Gastroesophageal sphincter (tissue), 4 donors: ENCODE results near the gene SCYGR8. TPM values are rescaled to one million over a fixed set of nuclear protein-coding genes. Genes with fewer than 3 reads are reported as not detected.

Source experiments
- ATAC-seq: fragments of 150-250 bp; one replicate; pipeline ENCODE4 v1.9.1; 2016; ENCODE audit warnings: mild to moderate bottlenecking, moderate library complexity
- H3K27ac ChIP-seq, 4 donors: fragments of 200-600 bp; sonication (generic) in 3 of 4; 1 replicate in 3 of 4; 2 replicates in 1 of 4; pipeline ENCODE4 v1.5.1; 2016 to 2019
- H3K27me3 ChIP-seq: fragments of 200-600 bp; sonication (generic); one replicate; pipeline ENCODE4 v1.5.1; 2019
- H3K36me3 ChIP-seq, 2 donors: fragments of 200-600 bp; sonication (generic); one replicate each; pipeline ENCODE4 v1.5.1; 2019; ENCODE audit warnings: control low read depth in 1 of 2
- H3K4me1 ChIP-seq, 3 donors: fragments of 200-600 bp; sonication (generic); 1 replicate in 2 of 3; 2 replicates in 1 of 3; pipeline ENCODE4 v1.5.1; 2016 to 2019; ENCODE audit warnings: control low read depth in 2 of 3
- H3K4me3 ChIP-seq, 2 donors: fragments of 200-600 bp; sonication (generic); one replicate each; pipeline ENCODE4 v1.5.1; 2019; ENCODE audit warnings: mild to moderate bottlenecking in 1 of 2, moderate library complexity in 1 of 2
- H3K9me3 ChIP-seq, 3 donors: fragments of 200-600 bp; sonication (generic); one replicate each; pipeline ENCODE4 v1.5.1; 2017 to 2019; ENCODE audit warnings: control low read depth in 2 of 3
- CTCF ChIP-seq, 4 experiments: fragments of 200-600 bp in 2 of 4; fragments of 450-650 bp in 2 of 4; sonication (generic) in 1 of 4; IDR thresholded peaks; one replicate each; pipeline ENCODE4 v1.5.1; 2017 to 2019; ENCODE audit warnings: antibody characterized with exemption in 4 of 4, mild to moderate bottlenecking in 2 of 4, moderate library complexity in 2 of 4
- EP300 ChIP-seq: sonication (generic); formaldehyde crosslinking; IDR thresholded peaks from one replicate; pipeline ENCODE4 v1.6.1; 2017; ENCODE audit warnings: antibody characterized with exemption, mild to moderate bottlenecking
- POLR2A ChIP-seq, 2 donors: fragments of 450-650 bp; IDR thresholded peaks; one replicate each; pipeline ENCODE4 v1.6.1; 2017; ENCODE audit warnings: antibody characterized with exemption in 2 of 2, mild to moderate bottlenecking in 2 of 2, moderate library complexity in 1 of 2
- POLR2AphosphoS5 ChIP-seq: sonication (generic); formaldehyde crosslinking; IDR thresholded peaks from one replicate; pipeline ENCODE4 v1.6.1; 2017; ENCODE audit warnings: antibody characterized with exemption
- WGBS, 2 donors: methylation state at CpG; one replicate each; pipeline ENCODE4 v1.1.5; 2018; ENCODE audit warnings: low coverage in 1 of 2; 5-methylcytosine and 5-hydroxymethylcytosine counted together
- total RNA-seq, 4 donors: library from RNA; depleted of rRNA; stranded (reverse); fragments of >200 nt; gene quantifications; one replicate each; pipeline ENCODE4 v1.1.0, GENCODE V29; 2016

SCYGR8 gene
- total RNA-seq, 4 donors from 2014 or later: not detected

- WGBS, 2 donors: 67 to 100% methylated on average over 3 to 6 of the region's 8 CpGs
- Histone ChIP-seq H3K9me3 (no peaks in the 10 kb centered on the region), H3K27me3 (peaks cover 11% of the 10 kb centered on the region), H3K27ac (no peak overlapping the region), H3K36me3 (no peaks in the 10 kb centered on the region), H3K4me1 (no peaks in the 10 kb centered on the region), H3K4me3 (no peak overlapping the region)
- TF ChIP-seq EP300 (no peak), POLR2AphosphoS5 (no peak), CTCF (IDR thresholded peaks at IDR 0.05) (no peak), POLR2A (IDR thresholded peaks at IDR 0.05) (no peak)
- ATAC-seq: no peak
Observed at GRCh38 chr2:227781841-227782240, 36.1 kb downstream of the SCYGR8 start.

GRCh38 chr2:227782804-227783203 is 37.1 kb downstream of the SCYGR8 start:
- H3K9me3 ChIP-seq: no peaks in the 10 kb centered on the region
- no peaks in the 10 kb centered on the region for H3K4me1 ChIP-seq
- 82 to 95% methylated on average over 2 to 5 of the region's 5 CpGs for WGBS, 2 donors
- H3K4me3 ChIP-seq: no peak overlapping the region
- no peak for ATAC-seq
- no peak for TF ChIP-seq CTCF (IDR thresholded peaks at IDR 0.05)
- TF ChIP-seq EP300: no peak
- TF ChIP-seq POLR2A (IDR thresholded peaks at IDR 0.05): no peak
- TF ChIP-seq POLR2AphosphoS5: no peak
- no peak overlapping the region for H3K27ac ChIP-seq
- no peaks in the 10 kb centered on the region for H3K36me3 ChIP-seq
- peaks cover 11% of the 10 kb centered on the region for H3K27me3 ChIP-seq

DNA sequence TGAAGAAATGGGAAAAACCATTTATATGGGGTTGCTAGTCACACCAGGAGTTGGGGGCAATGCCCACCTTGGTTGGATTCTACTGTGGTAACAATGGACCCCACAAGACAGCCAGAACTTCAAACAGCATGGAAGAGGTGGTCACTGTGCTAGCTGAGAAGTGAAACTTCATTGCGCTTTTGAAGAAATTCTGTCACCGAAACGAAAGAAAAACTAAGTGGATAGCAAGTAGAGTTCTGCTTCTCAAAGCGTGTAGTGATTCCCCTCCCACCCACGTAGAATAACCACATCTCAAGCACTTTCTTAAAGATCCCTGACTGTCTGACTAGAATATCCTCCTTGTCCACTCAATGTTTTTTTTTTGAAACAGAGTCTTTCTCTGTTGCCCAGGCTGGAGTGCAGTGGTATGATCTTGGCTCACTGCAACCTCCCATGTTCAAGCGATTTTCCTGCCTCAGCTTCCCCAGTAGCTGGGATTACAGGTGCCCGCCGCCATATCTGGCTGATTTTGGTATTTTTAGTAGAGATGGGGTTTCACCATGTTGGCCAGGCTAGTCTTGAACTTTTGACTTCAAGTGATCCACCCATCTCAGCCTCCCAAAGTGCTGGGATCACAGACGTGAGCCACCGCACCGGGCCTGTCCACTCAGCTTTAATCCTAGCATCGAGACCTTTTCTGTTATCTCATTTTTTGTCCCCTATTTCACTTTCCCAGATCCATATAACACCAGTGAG is 37.9 kb downstream of the SCYGR8 start:
- Histone ChIP-seq H3K27me3 (peaks cover 11% of the 10 kb centered on the region), H3K27ac (no peak overlapping the region), H3K36me3 (no peaks in the 10 kb centered on the region), H3K4me3 (peak overlapping the region in 1 of 2 donors; percentile 18), H3K9me3 (no peaks in the 10 kb centered on the region), H3K4me1 (no peaks in the 10 kb centered on the region)
- WGBS, 2 donors: 77 to 80% methylated on average over 10 to 12 of the region's 12 CpGs
- TF ChIP-seq EP300 (no peak), CTCF (IDR thresholded peaks at IDR 0.05) (no peak), POLR2AphosphoS5 (no peak), POLR2A (IDR thresholded peaks at IDR 0.05) (no peak)
- no peak for ATAC-seq

GRCh38 chr2:227785293-227785692 is 39.6 kb downstream of the SCYGR8 start:
- Histone ChIP-seq H3K9me3 (no peaks in the 10 kb centered on the region), H3K27me3 (peaks cover 11% of the 10 kb centered on the region), H3K4me3 (no peak overlapping the region), H3K36me3 (no peaks in the 10 kb centered on the region), H3K27ac (no peak overlapping the region), H3K4me1 (no peaks in the 10 kb centered on the region)
- no peak for ATAC-seq
- TF ChIP-seq POLR2AphosphoS5 (no peak), POLR2A (IDR thresholded peaks at IDR 0.05) (no peak), EP300 (no peak), CTCF (IDR thresholded peaks at IDR 0.05) (no peak)
- 42 to 50% methylated on average over 1 of the region's 1 CpG for WGBS, 2 donors

GRCh38 chr2:227788561-227789018 is 42.9 kb downstream of the SCYGR8 start:
- Histone ChIP-seq H3K4me3 (no peak overlapping the region), H3K9me3 (no peaks in the 10 kb centered on the region), H3K36me3 (no peaks in the 10 kb centered on the region), H3K27ac (no peak overlapping the region), H3K27me3 (no peaks in the 10 kb centered on the region), H3K4me1 (no peaks in the 10 kb centered on the region)
- WGBS, 2 donors: 68 to 100% methylated on average over 1 to 4 of the region's 4 CpGs
- ATAC-seq: no peak
- TF ChIP-seq CTCF (IDR thresholded peaks at IDR 0.05) (no peak), EP300 (no peak), POLR2AphosphoS5 (no peak), POLR2A (IDR thresholded peaks at IDR 0.05) (no peak)
